Brain microvascular endothelial cell (primary cell): ENCODE measurements around the gene MBNL1.

Experiments
- DNase-seq: peaks from one replicate; pipeline ENCODE4 v3.0.0-alpha.2; 2020
- H3K27ac ChIP-seq: fragments of 250-450 bp; sonication (Bioruptor Pico); 2 replicates; pipeline ENCODE4 v1.5.1; 2020; ENCODE audit warnings: mild to moderate bottlenecking, moderate library complexity
- H3K27me3 ChIP-seq: fragments of 250-450 bp; sonication (Bioruptor Pico); replicated peaks from 2 replicates; pipeline ENCODE4 v1.5.1; 2020; ENCODE audit warnings: mild to moderate bottlenecking
- H3K36me3 ChIP-seq: fragments of 250-450 bp; sonication (Bioruptor Pico); replicated peaks from 2 replicates; pipeline ENCODE4 v1.5.1; 2020; ENCODE audit warnings: mild to moderate bottlenecking
- H3K4me3 ChIP-seq: 2 replicates; pipeline ENCODE4 v1.5.1; 2011; ENCODE audit warnings: low read depth, mild to moderate bottlenecking, control low read depth, low read length, moderate library complexity
- in situ Hi-C: cut with HindIII; loops from 2 replicates; pipeline ENCODE4 v1.10.0; 2017; ENCODE audit warnings: low sequenced_read_pairs, low pct_ligation_motif_present
- TF ChIP-seq, protein P1 (sequence below): IDR thresholded peaks from 2 replicates; pipeline ENCODE4 v1.5.1; 2011; ENCODE audit warnings: low read depth, mild to moderate bottlenecking, moderate library complexity, low read length, control low read depth, inconsistent platforms; ENCODE audit errors: missing control alignments

The MBNL1 gene

DNA sequence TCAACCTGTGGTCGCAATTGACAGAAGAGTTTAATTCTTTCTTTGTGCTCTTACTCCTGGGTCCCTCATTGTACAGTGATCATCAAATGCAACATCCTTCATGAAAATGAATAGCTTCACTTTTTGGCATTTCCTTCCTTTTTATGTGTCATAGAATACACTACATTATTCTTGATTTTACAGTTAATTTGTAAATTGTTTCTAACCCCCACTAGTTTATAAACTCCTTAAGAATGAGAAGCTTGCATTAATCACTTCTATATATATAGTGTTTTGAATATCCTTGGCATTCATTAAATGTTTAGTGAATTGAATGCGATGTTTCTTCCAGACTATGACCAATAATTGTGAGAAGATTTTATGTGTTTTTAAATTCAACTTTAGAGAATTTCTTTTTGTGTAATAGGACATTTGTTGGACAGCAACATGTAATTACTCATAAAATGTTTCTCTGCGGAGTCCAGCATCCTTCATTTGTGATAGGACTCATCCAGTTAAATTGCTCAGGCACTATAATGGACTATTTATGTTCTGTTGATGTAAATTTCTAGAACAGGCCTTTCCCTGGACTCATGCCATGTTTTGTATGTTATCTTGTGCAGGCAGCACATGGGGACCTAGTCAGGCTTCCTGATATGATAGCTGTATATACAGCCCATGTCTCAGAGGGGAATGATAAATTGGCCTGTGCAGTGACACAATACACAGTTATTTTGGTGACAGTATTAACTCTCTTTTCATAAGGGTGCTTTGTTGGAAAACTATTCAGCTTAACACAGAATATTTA, 51.3 kb downstream of the MBNL1 start:
- H3K36me3 ChIP-seq, result no peaks in the 10 kb centered on the region
- no peak overlapping the region for H3K4me3 ChIP-seq
- in situ Hi-C loops, result no loop called here
- peak; percentile 53 for DNase-seq
- peak overlapping the region; percentile 14 for H3K27ac ChIP-seq
- TF ChIP-seq, protein P1, sequence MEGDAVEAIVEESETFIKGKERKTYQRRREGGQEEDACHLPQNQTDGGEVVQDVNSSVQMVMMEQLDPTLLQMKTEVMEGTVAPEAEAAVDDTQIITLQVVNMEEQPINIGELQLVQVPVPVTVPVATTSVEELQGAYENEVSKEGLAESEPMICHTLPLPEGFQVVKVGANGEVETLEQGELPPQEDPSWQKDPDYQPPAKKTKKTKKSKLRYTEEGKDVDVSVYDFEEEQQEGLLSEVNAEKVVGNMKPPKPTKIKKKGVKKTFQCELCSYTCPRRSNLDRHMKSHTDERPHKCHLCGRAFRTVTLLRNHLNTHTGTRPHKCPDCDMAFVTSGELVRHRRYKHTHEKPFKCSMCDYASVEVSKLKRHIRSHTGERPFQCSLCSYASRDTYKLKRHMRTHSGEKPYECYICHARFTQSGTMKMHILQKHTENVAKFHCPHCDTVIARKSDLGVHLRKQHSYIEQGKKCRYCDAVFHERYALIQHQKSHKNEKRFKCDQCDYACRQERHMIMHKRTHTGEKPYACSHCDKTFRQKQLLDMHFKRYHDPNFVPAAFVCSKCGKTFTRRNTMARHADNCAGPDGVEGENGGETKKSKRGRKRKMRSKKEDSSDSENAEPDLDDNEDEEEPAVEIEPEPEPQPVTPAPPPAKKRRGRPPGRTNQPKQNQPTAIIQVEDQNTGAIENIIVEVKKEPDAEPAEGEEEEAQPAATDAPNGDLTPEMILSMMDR, result no peak
- no peaks in the 10 kb centered on the region for H3K27me3 ChIP-seq

DNA sequence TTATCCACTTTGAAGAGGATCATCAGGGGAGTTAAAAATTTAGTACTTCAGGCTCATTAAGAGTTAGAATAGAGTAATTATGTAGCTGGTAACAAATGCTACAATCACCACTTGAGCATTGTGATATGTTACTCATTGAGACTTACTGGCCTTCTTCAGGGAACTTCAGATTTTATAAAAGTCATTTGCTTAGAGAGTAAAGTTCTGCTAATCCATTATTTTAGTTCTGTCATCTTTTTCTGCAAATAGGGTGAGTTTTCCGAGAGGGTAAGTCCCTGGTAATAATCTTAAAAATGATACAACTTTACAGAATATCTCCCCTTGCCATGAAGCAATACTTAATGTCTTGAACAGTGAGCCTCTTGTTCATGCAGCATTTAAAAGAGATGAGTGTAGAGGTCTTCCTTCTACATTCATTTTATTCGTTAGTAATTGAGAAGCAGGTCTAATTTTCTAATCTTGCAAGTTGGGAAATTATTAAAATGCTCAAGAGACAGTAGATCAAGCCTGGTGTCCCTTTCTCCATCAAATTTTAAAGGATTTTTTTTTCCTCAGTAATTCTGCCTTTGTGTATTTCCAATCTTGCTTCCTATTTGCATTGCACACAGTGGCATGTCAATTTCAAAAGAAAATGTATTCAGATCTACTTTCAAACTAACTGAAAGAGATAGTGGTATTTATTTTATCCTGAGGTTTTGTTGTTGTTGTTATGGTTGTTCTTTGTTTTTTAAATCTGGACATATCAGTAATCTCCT, 52.6 kb downstream of the MBNL1 start:
- Histone ChIP-seq H3K27ac (no peak overlapping the region), H3K36me3 (no peaks in the 10 kb centered on the region)
- in situ Hi-C loops, result no loop called here

DNA sequence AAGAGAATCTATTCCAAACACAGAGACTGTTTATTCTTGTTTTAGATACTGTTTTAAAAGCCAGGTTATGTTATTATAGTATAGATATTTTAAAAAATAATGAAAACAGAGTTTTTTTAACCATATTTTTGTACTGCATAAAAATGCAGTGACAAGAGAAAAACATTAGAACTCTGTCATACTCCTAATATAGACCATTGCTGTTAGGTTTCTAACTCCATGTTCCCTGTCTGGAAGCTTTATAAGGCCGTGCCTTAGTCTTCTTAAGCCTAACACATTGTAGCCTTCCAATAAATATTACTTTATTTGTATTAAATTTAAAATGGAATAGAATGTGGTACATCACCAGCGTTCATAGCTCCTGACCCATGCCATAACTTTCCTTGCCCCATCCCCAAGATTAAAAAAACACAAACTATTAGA, 53.2 kb downstream of the MBNL1 start:
- TF ChIP-seq, protein P1, result no peak
- DNase-seq, result no peak
- Histone ChIP-seq H3K27me3 (no peaks in the 10 kb centered on the region), H3K4me3 (no peak overlapping the region), H3K27ac (no peak overlapping the region), H3K36me3 (no peaks in the 10 kb centered on the region)
- in situ Hi-C loops, result no loop called here

More for the DNA sequence above, 52.6 kb downstream of the MBNL1 start:
- no peaks in the 10 kb centered on the region for H3K27me3 ChIP-seq
- no peak overlapping the region for H3K4me3 ChIP-seq
- TF ChIP-seq, protein P1, result no peak
- DNase-seq, result no peak

DNA sequence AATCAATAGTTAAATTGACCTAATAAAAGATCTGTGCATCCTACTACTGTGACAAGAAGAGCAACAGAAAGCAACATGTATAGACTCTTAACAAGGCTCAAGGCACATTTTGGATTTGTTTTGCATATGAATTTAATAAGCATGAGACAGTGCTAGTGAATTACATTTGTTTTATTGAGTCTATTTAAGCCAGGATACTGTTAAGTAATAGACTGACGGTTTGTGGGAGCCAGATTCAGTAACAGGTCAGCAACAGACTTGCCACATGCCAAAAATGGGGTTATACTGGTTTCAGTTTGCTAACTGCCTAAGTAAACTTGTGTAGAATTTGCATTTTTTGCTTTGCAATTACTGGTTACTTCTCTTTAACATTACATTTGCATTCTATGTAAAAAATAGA, 54.0 kb downstream of the MBNL1 start:
- H3K4me3 ChIP-seq, result no peak overlapping the region
- H3K27ac ChIP-seq, result no peak overlapping the region
- no peak for DNase-seq
- TF ChIP-seq, protein P1, result no peak
- H3K36me3 ChIP-seq, result no peaks in the 10 kb centered on the region
- no peaks in the 10 kb centered on the region for H3K27me3 ChIP-seq
- in situ Hi-C loops, result no loop called here

DNA sequence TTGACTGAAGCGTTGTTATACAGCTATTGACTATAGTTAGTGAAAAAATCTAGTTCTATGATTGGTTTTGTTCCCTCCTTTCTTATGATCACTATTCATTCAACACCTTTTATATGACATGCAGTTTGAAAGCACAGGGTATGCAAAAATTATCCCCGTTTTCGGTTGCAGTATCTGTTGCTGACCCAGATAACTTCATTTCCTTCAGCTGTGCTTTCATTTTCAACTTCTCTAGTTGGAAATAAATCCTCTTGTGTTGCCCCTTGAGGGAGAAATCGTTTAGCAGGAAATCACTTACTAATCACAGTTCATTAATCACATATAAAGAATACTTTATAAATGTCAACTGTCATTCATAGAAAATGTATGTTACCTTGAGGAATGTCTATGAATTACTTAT, 55.1 kb downstream of the MBNL1 start:
- DNase-seq, result no peak
- Histone ChIP-seq H3K27me3 (no peaks in the 10 kb centered on the region), H3K36me3 (no peaks in the 10 kb centered on the region), H3K4me3 (no peak overlapping the region), H3K27ac (no peak overlapping the region)
- TF ChIP-seq, protein P1, result no peak
- in situ Hi-C loops, result no loop called here
